SJCRH30 (cell line): ENCODE measurements around the gene TMPRSS11D. TPM values are rescaled to one million over a fixed set of nuclear protein-coding genes. Genes with fewer than 3 reads are reported as not detected.

Experiments used
- DNase-seq, 2 experiments: peaks; one replicate each; pipeline ENCODE4 v3.0.0-alpha.2; 2015 to 2020
- H3K27ac ChIP-seq: fragments of 250-450 bp; sonication (Bioruptor Pico); 2 replicates; pipeline ENCODE4 v1.5.1; 2020; ENCODE audit warnings: mild to moderate bottlenecking, moderate library complexity
- H3K27me3 ChIP-seq: fragments of 250-450 bp; sonication (Bioruptor Pico); 2 replicates; pipeline ENCODE4 v1.5.1; 2020; ENCODE audit warnings: mild to moderate bottlenecking, moderate library complexity
- H3K36me3 ChIP-seq: fragments of 250-450 bp; sonication (Bioruptor Pico); 2 replicates; pipeline ENCODE4 v1.5.1; 2020; ENCODE audit warnings: mild to moderate bottlenecking, moderate library complexity
- H3K4me1 ChIP-seq: fragments of 250-450 bp; sonication (Bioruptor Pico); 2 replicates; pipeline ENCODE4 v1.5.1; 2020; ENCODE audit warnings: mild to moderate bottlenecking, moderate library complexity
- H3K4me3 ChIP-seq: fragments of 250-450 bp; sonication (Bioruptor Pico); 2 replicates; pipeline ENCODE4 v1.5.1; 2020; ENCODE audit warnings: mild to moderate bottlenecking, moderate library complexity
- H3K9me3 ChIP-seq: fragments of 250-450 bp; sonication (Bioruptor Pico); replicated peaks from 2 replicates; pipeline ENCODE4 v1.5.1; 2020; ENCODE audit warnings: mild to moderate bottlenecking, moderate library complexity
- total RNA-seq: library from RNA; depleted of rRNA; stranded (reverse); fragments of >200 nt; shearing (Covaris generic); gene quantifications from 2 replicates; pipeline ENCODE4 v1.2.3, GENCODE V29; 2014

The TMPRSS11D gene
- total RNA-seq, 1 experiment from 2014 or later = not detected

DNA sequence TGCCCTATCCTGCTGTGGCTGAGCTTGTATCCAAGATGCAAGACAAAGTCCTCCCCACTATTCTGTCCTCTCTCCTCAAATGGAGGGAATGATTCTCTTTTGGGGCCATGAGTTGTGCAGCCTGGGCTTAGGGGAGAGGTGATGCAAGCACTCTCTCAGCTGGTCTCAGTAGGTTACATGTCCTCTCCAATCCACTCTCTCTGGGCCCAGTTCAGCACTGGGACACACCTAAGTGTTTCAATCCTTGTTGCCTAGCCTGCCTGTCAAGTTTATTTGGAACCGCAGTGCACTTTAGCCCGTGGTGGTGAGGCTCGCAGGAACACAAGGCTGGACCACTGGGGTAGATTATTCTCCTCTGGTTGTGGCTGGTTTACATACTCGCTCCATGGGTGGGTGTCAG lies 23.8 kb upstream of the TMPRSS11D start:
- H3K27me3 ChIP-seq = no peaks in the 10 kb centered on the region; the same call in 1 of the 2 replicates
- H3K4me3 ChIP-seq = no peak overlapping the region
- H3K9me3 ChIP-seq = no peaks in the 10 kb centered on the region
- H3K27ac ChIP-seq = no peak overlapping the region
- no peaks in the 10 kb centered on the region for H3K4me1 ChIP-seq
- no peak for DNase-seq
- H3K36me3 ChIP-seq = no peaks in the 10 kb centered on the region

DNA sequence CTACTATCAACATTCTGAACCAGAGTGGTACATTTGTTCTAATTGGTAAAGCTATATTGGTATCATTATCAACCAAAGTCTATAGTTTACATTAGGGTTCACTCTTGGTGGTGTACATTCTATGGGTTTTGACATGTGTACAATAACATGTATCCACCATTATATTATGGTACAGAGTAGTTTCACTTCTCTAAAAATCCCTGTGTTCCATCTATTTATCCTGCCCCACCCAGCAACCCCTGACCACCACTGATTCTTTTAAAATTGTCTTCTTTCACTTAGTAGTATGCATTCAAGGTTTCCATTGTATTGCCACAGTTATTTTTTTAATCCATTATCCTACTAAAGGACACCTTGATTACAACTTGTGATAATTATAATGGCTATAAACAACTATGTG lies 15.3 kb upstream of the TMPRSS11D start:
- Histone ChIP-seq H3K27ac (no peak overlapping the region), H3K9me3 (no peaks in the 10 kb centered on the region), H3K4me1 (no peaks in the 10 kb centered on the region), H3K27me3 (no peaks in the 10 kb centered on the region), H3K36me3 (no peaks in the 10 kb centered on the region), H3K4me3 (no peak overlapping the region)
- no peak for DNase-seq

DNA sequence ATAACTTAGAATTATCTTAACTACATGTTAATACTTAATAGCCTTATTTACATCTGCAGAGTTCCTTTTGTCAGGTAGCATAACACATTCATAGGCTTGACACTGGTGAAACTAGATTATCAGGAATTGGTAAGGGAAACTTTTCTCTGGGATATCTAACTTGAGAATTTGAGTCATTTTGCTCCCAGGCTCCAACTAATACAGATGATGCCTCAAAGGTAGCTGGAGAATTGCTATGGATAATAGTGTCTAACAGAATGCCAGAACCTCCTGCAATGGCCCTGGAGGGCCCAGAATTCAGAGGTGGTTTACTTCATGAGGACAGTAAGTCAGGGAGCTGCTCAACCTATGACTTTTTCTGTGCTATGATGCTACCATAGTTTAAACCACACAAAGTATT lies 13.9 kb upstream of the TMPRSS11D start:
- Histone ChIP-seq H3K9me3 (no peaks in the 10 kb centered on the region), H3K4me1 (no peaks in the 10 kb centered on the region), H3K36me3 (no peaks in the 10 kb centered on the region), H3K4me3 (no peak overlapping the region), H3K27me3 (no peaks in the 10 kb centered on the region), H3K27ac (no peak overlapping the region)
- no peak for DNase-seq

DNA sequence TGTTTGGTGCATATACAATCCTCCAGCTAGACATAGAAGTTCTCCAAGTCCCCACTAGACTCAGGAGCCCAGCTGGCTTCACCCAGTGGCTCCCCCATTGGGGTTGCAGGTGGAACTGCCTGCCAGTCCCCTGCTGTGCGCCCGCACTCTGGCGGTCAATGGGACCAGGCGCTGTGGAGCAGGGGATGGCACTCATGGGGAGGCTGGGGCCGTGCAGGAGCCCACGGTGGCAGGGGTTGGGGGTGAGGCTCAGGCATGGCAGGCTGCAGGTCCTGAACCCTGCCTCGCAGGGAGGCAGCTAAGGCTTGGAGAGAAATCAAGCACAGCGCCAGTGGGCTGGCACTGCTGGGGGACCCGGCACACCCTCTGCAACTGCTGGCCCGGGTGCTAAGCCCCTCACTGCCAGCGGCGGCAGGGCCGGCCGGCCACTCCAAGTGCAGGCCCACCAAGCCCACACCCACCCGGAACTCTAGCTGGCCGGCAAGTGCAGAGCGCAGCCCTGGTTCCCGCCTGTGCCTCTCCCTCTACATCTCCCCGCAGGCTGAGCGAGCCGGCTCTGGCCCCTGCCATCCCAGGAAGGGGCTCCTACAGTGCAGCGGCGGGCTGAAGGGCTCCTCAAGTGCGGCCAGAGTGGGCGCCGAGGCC lies 12.7 kb upstream of the TMPRSS11D start:
- no peak for DNase-seq

DNA sequence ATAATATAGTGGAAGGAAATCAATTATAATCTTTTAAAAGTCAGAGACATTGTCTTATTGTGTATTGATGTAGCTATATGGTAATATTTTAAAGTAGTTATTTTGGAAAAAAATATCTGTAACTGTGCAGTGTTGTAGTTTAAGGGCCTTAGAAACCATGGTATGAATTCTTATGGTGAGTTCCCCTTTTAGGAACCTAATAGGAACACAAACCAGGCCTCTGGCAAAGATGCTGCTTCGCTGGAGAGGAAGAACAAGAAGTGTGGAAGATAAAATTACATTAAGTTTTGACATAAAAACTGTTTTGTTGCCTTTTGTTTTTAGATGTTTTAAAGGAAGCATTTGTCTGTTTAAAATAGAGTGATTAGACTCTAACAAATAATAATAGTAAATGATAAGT lies 10.9 kb upstream of the TMPRSS11D start:
- no peak overlapping the region for H3K27ac ChIP-seq
- H3K36me3 ChIP-seq = no peaks in the 10 kb centered on the region
- no peak overlapping the region for H3K4me3 ChIP-seq
- H3K4me1 ChIP-seq = no peaks in the 10 kb centered on the region
- no peaks in the 10 kb centered on the region for H3K27me3 ChIP-seq
- no peak for DNase-seq
- no peaks in the 10 kb centered on the region for H3K9me3 ChIP-seq

More for the DNA sequence above, 12.7 kb upstream of the TMPRSS11D start:
- Histone ChIP-seq H3K36me3 (no peaks in the 10 kb centered on the region), H3K27ac (no peak overlapping the region), H3K4me1 (no peaks in the 10 kb centered on the region), H3K4me3 (no peak overlapping the region), H3K27me3 (no peaks in the 10 kb centered on the region), H3K9me3 (no peaks in the 10 kb centered on the region)

DNA sequence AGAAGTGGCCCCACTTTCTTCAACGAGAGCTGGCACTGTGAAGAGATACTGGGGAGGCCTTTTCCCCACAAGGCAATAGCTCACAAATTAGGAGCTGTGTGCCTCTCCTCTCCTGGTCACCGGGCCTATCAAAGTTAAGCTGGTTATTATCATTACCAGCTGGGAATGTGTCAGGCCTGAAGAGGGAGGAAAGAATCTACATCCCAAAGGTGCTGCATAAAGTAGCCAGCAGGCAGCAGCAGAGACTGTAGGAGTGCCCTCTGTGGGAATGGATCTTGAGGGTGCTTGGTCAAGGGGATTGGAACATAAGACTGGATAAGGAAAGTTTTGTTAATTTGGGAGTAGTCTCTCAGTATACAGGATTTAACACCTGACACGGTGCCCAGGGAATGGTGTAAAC lies 9.1 kb upstream of the TMPRSS11D start:
- no peak for DNase-seq
- no peak overlapping the region for H3K27ac ChIP-seq
- no peak overlapping the region for H3K4me3 ChIP-seq
- no peaks in the 10 kb centered on the region for H3K4me1 ChIP-seq
- H3K27me3 ChIP-seq = no peaks in the 10 kb centered on the region
- no peaks in the 10 kb centered on the region for H3K36me3 ChIP-seq
- H3K9me3 ChIP-seq = no peaks in the 10 kb centered on the region

DNA sequence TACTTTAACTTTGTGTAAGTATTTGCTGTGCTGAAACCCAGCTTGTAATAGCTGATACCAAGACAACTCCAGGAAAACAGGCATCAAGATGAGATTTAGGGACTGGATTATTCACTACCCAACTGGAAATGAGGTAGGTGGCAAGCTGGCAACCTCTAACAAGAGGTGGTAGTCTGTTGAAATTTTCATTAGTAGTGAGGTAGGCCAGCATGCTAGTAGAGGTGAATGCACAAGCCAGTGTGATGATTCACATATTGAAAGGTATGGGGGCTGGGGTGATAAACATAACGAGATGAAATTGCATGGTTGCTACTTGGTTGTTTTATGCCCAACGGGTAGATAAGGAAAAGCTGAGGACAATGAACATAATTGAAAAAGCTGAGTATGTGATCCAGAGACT lies 8.5 kb upstream of the TMPRSS11D start:
- Histone ChIP-seq H3K27ac (no peak overlapping the region), H3K4me3 (no peak overlapping the region), H3K27me3 (no peaks in the 10 kb centered on the region), H3K9me3 (no peaks in the 10 kb centered on the region), H3K36me3 (no peaks in the 10 kb centered on the region), H3K4me1 (no peaks in the 10 kb centered on the region)
- DNase-seq = no peak

DNA sequence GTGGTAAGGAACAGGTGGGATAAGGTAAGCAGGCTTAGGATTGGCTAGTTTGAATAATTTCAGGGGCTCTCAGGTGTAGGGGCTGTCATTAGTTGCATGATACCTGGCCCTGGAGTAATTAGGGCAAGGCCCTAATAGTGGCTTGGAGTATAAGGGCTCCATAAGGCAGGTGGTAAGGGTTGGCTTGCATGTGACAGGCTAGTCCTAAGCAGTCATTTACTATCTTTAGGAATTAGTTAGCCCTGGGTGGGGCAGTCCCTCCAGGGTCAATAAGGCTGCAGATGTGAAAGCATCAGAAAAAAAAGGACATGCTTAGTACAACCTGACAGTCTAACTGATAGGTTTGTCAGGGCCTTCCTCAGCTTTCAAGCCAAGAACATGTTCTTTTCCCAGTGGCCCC lies 7.8 kb upstream of the TMPRSS11D start:
- Histone ChIP-seq H3K36me3 (no peaks in the 10 kb centered on the region), H3K27ac (no peak overlapping the region), H3K27me3 (no peaks in the 10 kb centered on the region), H3K9me3 (no peaks in the 10 kb centered on the region), H3K4me3 (no peak overlapping the region), H3K4me1 (no peaks in the 10 kb centered on the region)
- no peak for DNase-seq

DNA sequence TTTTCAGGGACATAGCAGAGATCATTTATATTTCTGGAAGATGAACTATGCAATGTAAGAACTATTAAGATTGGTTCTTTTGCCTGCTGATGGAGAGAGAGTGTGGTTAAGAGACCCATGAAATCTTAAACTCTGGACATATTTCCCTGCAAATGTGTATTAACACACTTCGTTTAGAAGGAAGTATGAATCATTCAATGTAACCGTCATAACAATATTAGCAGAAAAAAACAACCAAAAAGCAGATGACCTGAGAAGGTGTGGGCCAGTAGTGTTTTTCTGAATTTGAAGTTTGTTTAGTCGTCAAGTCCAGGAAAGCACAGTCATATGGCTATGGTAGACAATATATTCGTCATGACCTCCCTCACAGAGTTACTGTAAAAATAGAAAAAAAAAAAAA lies 2.5 kb upstream of the TMPRSS11D start:
- no peak for DNase-seq
- Histone ChIP-seq H3K27me3 (no peaks in the 10 kb centered on the region), H3K27ac (peak overlapping the region; percentile 24)

DNA sequence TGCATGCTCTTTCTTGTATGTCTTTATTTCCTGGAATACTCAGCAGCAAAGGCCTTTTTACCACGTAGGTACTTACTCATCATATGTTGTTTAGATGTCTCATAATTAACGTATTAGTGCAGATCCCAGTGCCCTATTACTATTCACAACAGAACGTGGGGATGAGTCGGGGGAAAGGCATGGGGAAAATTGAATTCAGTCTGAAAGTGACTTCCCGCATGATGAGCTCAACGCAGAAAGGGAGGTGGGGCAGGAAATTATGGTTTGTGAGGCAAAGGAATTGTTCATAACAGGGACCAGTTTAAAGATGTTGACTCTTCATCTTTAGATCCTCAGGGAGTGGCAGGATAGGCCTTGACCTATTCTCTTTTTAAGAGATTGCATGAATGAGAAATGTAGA lies 2.0 kb upstream of the TMPRSS11D start:
- Histone ChIP-seq H3K4me3 (0 out of 2 replicates have a peak overlapping the region, but pooled peaks have one; percentile 5), H3K27ac (peak overlapping the region; percentile 24), H3K36me3 (no peaks in the 10 kb centered on the region), H3K27me3 (no peaks in the 10 kb centered on the region), H3K9me3 (no peaks in the 10 kb centered on the region), H3K4me1 (peaks cover 3% of the 10 kb centered on the region; the same call in 1 of the 2 replicates)
- DNase-seq = peak; percentile 33 to 37

More for the DNA sequence above, 2.5 kb upstream of the TMPRSS11D start:
- Histone ChIP-seq H3K4me3 (no peak overlapping the region), H3K36me3 (no peaks in the 10 kb centered on the region), H3K4me1 (peaks cover 3% of the 10 kb centered on the region; the same call in 1 of the 2 replicates), H3K9me3 (no peaks in the 10 kb centered on the region)

DNA sequence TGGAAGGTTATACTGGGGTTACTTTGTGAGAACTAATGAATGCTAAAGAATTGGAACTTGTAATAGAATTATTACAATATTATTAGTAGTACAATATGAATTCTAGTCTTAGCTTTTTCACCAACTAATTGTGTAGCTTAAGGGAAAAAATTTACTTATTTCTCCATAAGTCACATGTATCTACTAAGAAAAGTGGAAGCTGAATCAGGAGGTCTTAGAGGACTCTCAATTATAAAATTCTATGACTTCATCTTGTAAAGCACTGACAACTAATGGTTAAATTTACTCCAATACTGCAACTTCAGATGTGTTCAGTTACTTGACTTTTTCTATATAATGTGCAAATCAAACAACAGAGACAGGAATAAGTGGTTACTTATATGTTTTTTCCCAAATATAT lies 899 bp upstream of the TMPRSS11D start:
- Histone ChIP-seq H3K36me3 (no peaks in the 10 kb centered on the region), H3K4me3 (no peak overlapping the region), H3K27ac (no peak overlapping the region), H3K27me3 (no peaks in the 10 kb centered on the region), H3K4me1 (peaks cover 3% of the 10 kb centered on the region; the same call in 1 of the 2 replicates), H3K9me3 (no peaks in the 10 kb centered on the region)
- DNase-seq = no peak

DNA sequence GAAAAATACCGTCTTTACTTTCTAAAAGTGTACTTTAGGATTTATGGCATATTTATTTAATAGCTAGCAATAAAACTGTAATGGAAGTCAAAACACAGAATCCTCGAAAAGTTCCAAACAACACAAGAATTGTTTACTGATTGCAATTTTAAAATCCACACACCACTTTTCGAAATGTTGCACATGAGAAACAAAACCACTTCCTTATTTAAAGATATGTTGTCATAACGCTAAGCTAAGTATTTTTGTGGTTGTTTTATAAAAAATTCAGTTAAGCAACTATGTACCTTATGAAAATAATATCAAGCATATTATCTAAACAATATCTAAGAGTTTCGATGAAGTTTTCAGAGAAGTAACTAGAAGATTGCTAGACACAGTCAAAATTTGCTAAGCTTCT lies 344 bp downstream of the TMPRSS11D start:
- no peak for DNase-seq
- Histone ChIP-seq H3K4me1 (peaks cover 3% of the 10 kb centered on the region; the same call in 1 of the 2 replicates), H3K27ac (no peak overlapping the region), H3K4me3 (no peak overlapping the region), H3K27me3 (no peaks in the 10 kb centered on the region), H3K36me3 (no peaks in the 10 kb centered on the region), H3K9me3 (no peaks in the 10 kb centered on the region)

DNA sequence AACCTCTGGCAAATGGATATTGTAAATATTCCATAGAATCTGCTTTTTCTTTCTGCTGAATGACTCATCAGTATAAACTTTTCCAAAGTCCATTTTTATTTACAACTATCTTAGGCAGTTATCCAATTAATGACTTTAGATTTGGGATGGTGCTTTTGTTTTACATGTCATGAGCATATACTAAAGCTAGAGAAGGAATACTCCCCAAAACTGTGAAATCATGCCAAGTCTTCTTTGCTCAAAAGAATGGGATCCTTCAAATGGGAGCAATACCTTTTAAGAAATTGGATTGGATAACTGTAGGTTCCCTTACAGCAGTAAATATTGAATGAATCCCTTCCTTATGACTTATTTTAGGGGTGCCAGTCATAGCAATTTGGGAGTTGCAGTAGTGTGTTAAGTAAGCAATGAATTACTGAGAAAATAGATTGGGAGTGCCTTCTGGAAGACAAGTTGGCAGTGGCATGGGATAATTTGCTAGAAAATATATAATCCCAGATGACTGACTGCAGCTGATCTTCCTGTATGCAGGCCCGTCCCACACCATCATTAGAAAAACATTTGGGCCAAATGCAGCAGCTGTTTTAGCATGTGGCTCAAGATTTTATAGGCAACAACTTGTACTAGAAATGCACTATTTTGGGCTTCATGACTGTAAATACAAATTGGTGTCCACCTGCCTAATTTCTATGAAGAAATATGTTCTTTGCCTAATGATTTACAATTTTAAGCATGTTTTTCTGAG lies 2.8 kb downstream of the TMPRSS11D start:
- no peaks in the 10 kb centered on the region for H3K27me3 ChIP-seq
- no peaks in the 10 kb centered on the region for H3K9me3 ChIP-seq
- H3K4me1 ChIP-seq = no peaks in the 10 kb centered on the region
- no peak overlapping the region for H3K27ac ChIP-seq
- no peak overlapping the region for H3K4me3 ChIP-seq
- DNase-seq = peak; percentile 16 to 24
- H3K36me3 ChIP-seq = no peaks in the 10 kb centered on the region

DNA sequence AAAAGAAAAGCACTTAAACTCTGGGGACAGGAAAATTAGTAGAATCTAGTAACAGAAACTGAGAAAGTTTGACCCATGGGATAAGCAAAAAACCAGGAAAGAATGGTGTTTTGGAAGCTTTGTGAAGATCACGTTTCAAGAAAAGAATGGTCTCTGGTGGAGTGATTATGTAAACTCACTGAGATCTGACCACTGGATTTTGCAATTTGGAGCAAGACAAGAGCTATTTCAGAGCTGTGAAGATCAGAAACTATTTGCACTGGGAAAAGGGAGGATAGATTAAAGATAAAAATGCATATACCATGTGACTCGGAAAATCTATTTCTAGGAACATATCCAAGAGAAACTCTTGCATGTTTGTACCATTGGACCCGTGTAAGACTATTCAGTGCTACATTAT lies 4.3 kb downstream of the TMPRSS11D start:
- H3K4me3 ChIP-seq = no peak overlapping the region
- no peaks in the 10 kb centered on the region for H3K27me3 ChIP-seq
- DNase-seq = no peak
- no peaks in the 10 kb centered on the region for H3K4me1 ChIP-seq
- H3K27ac ChIP-seq = no peak overlapping the region
- H3K9me3 ChIP-seq = no peaks in the 10 kb centered on the region
- no peaks in the 10 kb centered on the region for H3K36me3 ChIP-seq

DNA sequence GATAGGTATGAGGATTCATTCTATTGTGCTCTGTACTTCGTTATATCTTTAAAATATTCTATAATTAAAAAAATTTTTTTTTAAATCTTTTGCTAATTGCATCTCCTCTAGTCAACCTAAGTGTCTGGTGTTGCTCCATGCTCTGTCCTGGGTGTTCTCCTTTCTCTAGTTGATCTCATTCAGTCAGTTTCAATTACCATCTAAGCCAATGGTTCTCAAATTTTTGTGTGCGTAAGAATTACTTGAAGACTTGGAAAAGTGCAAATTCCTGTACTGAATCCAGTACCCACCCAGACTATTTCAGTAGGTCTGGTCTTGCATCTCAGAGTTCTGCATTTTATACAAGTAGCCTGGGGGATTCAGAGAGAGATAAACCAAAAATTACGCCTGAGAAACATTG lies 6.7 kb downstream of the TMPRSS11D start:
- H3K4me3 ChIP-seq = no peak overlapping the region
- no peaks in the 10 kb centered on the region for H3K9me3 ChIP-seq
- H3K36me3 ChIP-seq = no peaks in the 10 kb centered on the region
- H3K4me1 ChIP-seq = no peaks in the 10 kb centered on the region
- DNase-seq = no peak
- H3K27me3 ChIP-seq = no peaks in the 10 kb centered on the region
- H3K27ac ChIP-seq = no peak overlapping the region

DNA sequence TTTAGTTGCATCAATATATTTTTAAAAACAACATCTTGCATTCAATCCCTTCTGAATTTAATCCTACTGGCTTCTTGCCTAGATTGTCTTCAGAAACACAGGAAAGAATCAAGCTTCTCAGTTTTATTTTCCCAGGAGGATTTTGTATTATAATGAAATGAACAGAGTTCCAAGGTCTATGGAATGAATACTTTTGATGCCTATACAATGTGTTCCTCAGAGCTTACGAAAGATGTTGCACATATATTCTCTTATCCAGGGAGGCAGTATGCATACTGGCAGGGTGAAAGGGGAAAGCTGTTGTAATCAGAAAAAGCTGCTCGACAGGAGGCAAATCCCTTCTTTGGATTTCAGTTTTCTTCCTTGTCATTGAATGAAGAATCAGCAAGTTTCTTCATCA lies 8.8 kb downstream of the TMPRSS11D start:
- no peak for DNase-seq
- Histone ChIP-seq H3K36me3 (no peaks in the 10 kb centered on the region), H3K9me3 (no peaks in the 10 kb centered on the region), H3K27ac (no peak overlapping the region), H3K27me3 (no peaks in the 10 kb centered on the region), H3K4me3 (no peak overlapping the region), H3K4me1 (no peaks in the 10 kb centered on the region)
